B cell (primary cell): ENCODE measurements around the gene PACRG. TPM values are rescaled to one million over a fixed set of nuclear protein-coding genes. Genes with fewer than 3 reads are reported as not detected.

ENCODE experiments used
- ATAC-seq: fragments of 200-7000 bp; cut with Tn5 transposase; one replicate; pipeline ENCODE4 v1.10.0; 2021; ENCODE audit warnings: low read depth, mild to moderate bottlenecking, moderate number of reproducible peaks, moderate library complexity
- CTCF ChIA-PET: fragments of 350-600 bp; sonication (Branson Sonifier 250); formaldehyde crosslinking; loops from one replicate; lab custom pipeline; 2021; ENCODE audit warnings: antibody characterized with exemption, inconsistent platforms; lab: Charles Lee
- POLR2A ChIA-PET: fragments of 350-600 bp; sonication (Branson Sonifier 250); formaldehyde crosslinking; loops from one replicate; lab custom pipeline; 2021; ENCODE audit warnings: antibody characterized with exemption; lab: Charles Lee
- DNase-seq: peaks from one replicate; pipeline ENCODE4 v3.0.0; 2013
- H2AFZ ChIP-seq: 2 replicates; pipeline ENCODE4 v1.6.1; 2012; ENCODE audit warnings: mild to moderate bottlenecking, low read depth, low read length; ENCODE audit not compliant: insufficient read depth, poor library complexity, severe bottlenecking
- H3K27ac ChIP-seq, 2 donors: 1 replicate in 1 of 2; 2 replicates in 1 of 2; pipeline ENCODE4 v1.5.1; 2012 to 2013; ENCODE audit warnings: low read length in 2 of 2, mild to moderate bottlenecking in 2 of 2, moderate library complexity in 1 of 2
- H3K27me3 ChIP-seq, 4 experiments: fragments of 200-600 bp in 1 of 4; sonication (generic) in 1 of 4; replicated peaks in 1 of 4; 1 replicate in 2 of 4; 2 replicates in 2 of 4; pipeline versions ENCODE4 v1.6.1 to v1.7.0; 2013 to 2016; ENCODE audit warnings: low read length in 3 of 4, mild to moderate bottlenecking in 2 of 4, mixed read lengths in 1 of 4, moderate library complexity in 1 of 4; ENCODE audit not compliant: insufficient read depth in 4 of 4, control insufficient read depth in 3 of 4; ENCODE audit errors: control extremely low read depth in 1 of 4
- H3K36me3 ChIP-seq, 2 experiments: replicated peaks in 1 of 2; 1 replicate in 1 of 2; 2 replicates in 1 of 2; pipeline versions ENCODE4 v1.6.1 to v1.7.1; 2013; ENCODE audit warnings: low read length in 1 of 2; ENCODE audit not compliant: insufficient read depth in 2 of 2, control insufficient read depth in 1 of 2; ENCODE audit errors: control extremely low read depth in 1 of 2, extremely low read depth in 1 of 2
- H3K4me1 ChIP-seq, 2 donors: fragments of 200-600 bp in 1 of 2; sonication (generic) in 1 of 2; 1 replicate in 1 of 2; 2 replicates in 1 of 2; pipeline versions ENCODE4 v1.5.1 to v1.6.1; 2013 to 2017; ENCODE audit warnings: low read length in 2 of 2; ENCODE audit not compliant: control insufficient read depth in 2 of 2, insufficient read depth in 2 of 2
- H3K4me2 ChIP-seq: replicated peaks from 2 replicates; pipeline ENCODE3; 2012; ENCODE audit warnings: mild to moderate bottlenecking, low read depth, low read length; ENCODE audit not compliant: poor library complexity, severe bottlenecking
- H3K4me3 ChIP-seq, 5 experiments: fragments of 200-600 bp in 1 of 5; sonication (generic) in 1 of 5; 1 replicate in 3 of 5; 2 replicates in 2 of 5; pipeline versions ENCODE4 v1.5.1 to v1.7.0; 2011 to 2016; ENCODE audit warnings: low read length in 4 of 5, mild to moderate bottlenecking in 4 of 5, low read depth in 2 of 5, control low read depth in 1 of 5, moderate library complexity in 1 of 5; ENCODE audit not compliant: insufficient read depth in 1 of 5; ENCODE audit errors: control extremely low read depth in 1 of 5, extremely low read depth in 1 of 5
- H3K79me2 ChIP-seq: fragments of 200-600 bp; sonication (generic); one replicate; pipeline ENCODE4 v1.6.0; 2016; ENCODE audit warnings: low read length; ENCODE audit not compliant: control insufficient read depth, insufficient read depth
- H3K9ac ChIP-seq: fragments of 200-600 bp; sonication (generic); 2 replicates; pipeline ENCODE4 v1.6.1; 2017; ENCODE audit warnings: mild to moderate bottlenecking, low read length, moderate library complexity
- H3K9me3 ChIP-seq, 3 donors: one replicate each; pipeline versions ENCODE4 v1.6.1 to v1.7.1; 2013; ENCODE audit warnings: low read length in 2 of 3; ENCODE audit not compliant: control insufficient read depth in 2 of 3, insufficient read depth in 1 of 3; ENCODE audit errors: control extremely low read depth in 1 of 3
- H4K20me1 ChIP-seq: 2 replicates; pipeline ENCODE4 v1.6.0; 2012; ENCODE audit warnings: mild to moderate bottlenecking, low read length; ENCODE audit not compliant: insufficient read depth, control insufficient read depth, poor library complexity, severe bottlenecking
- H3K27ac Mint-ChIP-seq: one replicate; pipeline ENCODE4 v1.8.0; 2021; ENCODE audit warnings: mixed read lengths
- H3K27me3 Mint-ChIP-seq: one replicate; pipeline ENCODE4 v1.8.0; 2021; ENCODE audit warnings: mixed read lengths
- H3K4me1 Mint-ChIP-seq: one replicate; pipeline ENCODE4 v1.8.0; 2021; ENCODE audit warnings: mixed read lengths
- H3K4me3 Mint-ChIP-seq: one replicate; pipeline ENCODE4 v1.8.0; 2021; ENCODE audit warnings: mixed read lengths
- H3K9me3 Mint-ChIP-seq: one replicate; pipeline ENCODE4 v1.8.0; 2022; ENCODE audit warnings: mixed read lengths; ENCODE audit not compliant: insufficient read depth
- CTCF ChIP-seq: fragments of 200-600 bp; IDR thresholded peaks from one replicate; pipeline ENCODE4 v1.8.0; 2022; ENCODE audit warnings: antibody characterized with exemption, mild to moderate bottlenecking
- EZH2 ChIP-seq: IDR thresholded peaks from 2 replicates; pipeline ENCODE4 v1.6.1; 2012; ENCODE audit warnings: borderline replicate concordance, low read depth, mild to moderate bottlenecking, moderate library complexity, low read length; ENCODE audit not compliant: insufficient read depth, poor library complexity, severe bottlenecking
- WGBS: methylation state at CpG from one replicate; pipeline ENCODE4 v1.1.5; 2013; ENCODE audit warnings: missing lambda C conversion rate; ENCODE audit not compliant: insufficient coverage; 5-methylcytosine and 5-hydroxymethylcytosine counted together
- intact Hi-C: fragments of 100-400 bp; cut with micrococcal nuclease; formaldehyde crosslinking; loops from one replicate; pipeline ENCODE4 v1.10.0; 2022
- polyA plus RNA-seq: library from polyadenylated mRNA; depleted of rRNA; stranded (reverse); fragments of >200 nt; gene quantifications from 2 replicates; pipeline ENCODE4 v1.2.3, GENCODE V29; 2012
- total RNA-seq, 2 donors: library from RNA; stranded (reverse); fragments of 120-200 nt in 1 of 2; gene quantifications; 1 replicate in 1 of 2; 2 replicates in 1 of 2; pipeline versions ENCODE4 v1.2.3 to v1.2.4, GENCODE V29; 2013 to 2022

PACRG gene
- total and polyA plus RNA-seq, 2 donors (not counting 1 experiment from before 2014, with no cell fraction given), result not detected

GRCh38 chr6:162683135-162683534, 44.6 kb upstream of the PACRG start:
- Histone ChIP-seq H3K27ac (no peak overlapping the region), H3K9ac (no peak overlapping the region), H3K4me2 (no peak overlapping the region), H3K36me3 (no peaks in the 10 kb centered on the region), H3K9me3 (peaks cover 0 to 3% (median 0%) of the 10 kb centered on the region in 3 donors), H4K20me1 (no peaks in the 10 kb centered on the region), H3K4me3 (no peak overlapping the region), H3K27me3 (no peaks in the 10 kb centered on the region), H2AFZ (no peak overlapping the region), H3K4me1 (no peaks in the 10 kb centered on the region), H3K79me2 (no peaks in the 10 kb centered on the region)
- peaks cover 3% of the 10 kb centered on the region for H3K9me3 Mint-ChIP-seq
- ATAC-seq (no peak), DNase-seq (no peak)
- no peak for TF ChIP-seq EZH2
- no peak for TF ChIP-seq CTCF
- CTCF ChIA-PET, result no interaction called here
- H3K4me1 Mint-ChIP-seq, result no peaks in the 10 kb centered on the region
- intact Hi-C loops, result no loop called here
- H3K4me3 Mint-ChIP-seq, result no peak overlapping the region
- no CpG with 5 or more reads among the region's 4 CpGs for whole genome bisulfite sequencing
- H3K27me3 Mint-ChIP-seq, result no peaks in the 10 kb centered on the region
- no peak overlapping the region for H3K27ac Mint-ChIP-seq
- POLR2A ChIA-PET, result no interaction called here

GRCh38 chr6:162684052-162684451, 43.7 kb upstream of the PACRG start:
- Histone ChIP-seq H3K9me3 (peaks cover 0 to 3% (median 0%) of the 10 kb centered on the region in 3 donors), H3K9ac (no peak overlapping the region), H2AFZ (no peak overlapping the region), H3K27ac (no peak overlapping the region), H4K20me1 (no peaks in the 10 kb centered on the region), H3K79me2 (no peaks in the 10 kb centered on the region), H3K4me3 (no peak overlapping the region), H3K36me3 (no peaks in the 10 kb centered on the region), H3K27me3 (no peaks in the 10 kb centered on the region), H3K4me1 (no peaks in the 10 kb centered on the region), H3K4me2 (no peak overlapping the region)
- H3K4me1 Mint-ChIP-seq, result no peaks in the 10 kb centered on the region
- CTCF ChIA-PET, result no interaction called here
- intact Hi-C loops, result no loop called here
- DNase-seq, result no peak
- H3K27me3 Mint-ChIP-seq, result no peaks in the 10 kb centered on the region
- no peak overlapping the region for H3K27ac Mint-ChIP-seq
- no peak overlapping the region for H3K4me3 Mint-ChIP-seq
- no CpG with 5 or more reads among the region's 1 CpG for WGBS
- H3K9me3 Mint-ChIP-seq, result peaks cover 3% of the 10 kb centered on the region
- TF ChIP-seq CTCF, result no peak
- TF ChIP-seq EZH2, result no peak
- ATAC-seq, result no peak
- POLR2A ChIA-PET, result no interaction called here
